CD4-positive, alpha-beta T cell (primary cell): ENCODE data around the gene ARID1B. TPM values are rescaled to one million over a fixed set of nuclear protein-coding genes. Genes with fewer than 3 reads are reported as not detected.

Experiments
- ATAC-seq: fragments of 200-7000 bp; cut with Tn5 transposase; one replicate; pipeline ENCODE4 v1.10.0; 2022; ENCODE audit warnings: mild to moderate bottlenecking; ENCODE audit not compliant: poor library complexity
- CTCF ChIA-PET: fragments of 350-600 bp; sonication (Branson Sonifier 250); formaldehyde crosslinking; loops from one replicate; lab custom pipeline; 2021; ENCODE audit warnings: antibody characterized with exemption, inconsistent platforms; lab: Charles Lee
- POLR2A ChIA-PET: fragments of 350-600 bp; sonication (Branson Sonifier 250); formaldehyde crosslinking; loops from one replicate; lab custom pipeline; 2021; ENCODE audit warnings: antibody characterized with exemption, inconsistent platforms; lab: Charles Lee
- DNase-seq, 14 experiments: peaks; one replicate each; pipeline ENCODE4 v3.0.0-alpha.2; 2013 to 2020; ENCODE audit warnings: mixed read lengths in 2 of 14
- H3K27ac ChIP-seq, 2 donors: one replicate each; pipeline versions ENCODE4 v1.5.1 to v1.7.0; 2013; ENCODE audit warnings: low read length in 2 of 2, low read depth in 1 of 2, mild to moderate bottlenecking in 1 of 2
- H3K27me3 ChIP-seq, 2 experiments: 1 replicate in 1 of 2; 2 replicates in 1 of 2; pipeline versions ENCODE4 v1.6.1 to v1.7.0; 2013; ENCODE audit warnings: low read length in 2 of 2, control low read depth in 1 of 2, mild to moderate bottlenecking in 1 of 2, moderate library complexity in 1 of 2; ENCODE audit not compliant: insufficient read depth in 2 of 2, control insufficient read depth in 1 of 2
- H3K36me3 ChIP-seq: one replicate; pipeline ENCODE4 v1.6.1; 2013; ENCODE audit warnings: low read length, control low read depth; ENCODE audit not compliant: insufficient read depth
- H3K4me1 ChIP-seq: one replicate; pipeline ENCODE4 v1.6.1; 2013; ENCODE audit warnings: low read length, control low read depth; ENCODE audit not compliant: insufficient read depth
- H3K4me3 ChIP-seq: one replicate; pipeline ENCODE4 v1.5.1; 2013; ENCODE audit warnings: mild to moderate bottlenecking, low read length, moderate library complexity
- H3K9me3 ChIP-seq, 2 experiments: 1 replicate in 1 of 2; 2 replicates in 1 of 2; pipeline versions ENCODE4 v1.6.1 to v1.7.0; 2013; ENCODE audit warnings: low read length in 2 of 2, mild to moderate bottlenecking in 2 of 2, control low read depth in 1 of 2, moderate library complexity in 1 of 2; ENCODE audit not compliant: control insufficient read depth in 1 of 2, insufficient read depth in 1 of 2
- H3K27ac Mint-ChIP-seq: one replicate; pipeline ENCODE4 v1.8.0; 2020; ENCODE audit warnings: mixed read lengths
- H3K27me3 Mint-ChIP-seq: one replicate; pipeline ENCODE4 v1.8.0; 2021; ENCODE audit warnings: mixed read lengths
- H3K36me3 Mint-ChIP-seq: one replicate; pipeline ENCODE4 v1.8.0; 2021; ENCODE audit warnings: low read depth, mixed read lengths
- H3K4me1 Mint-ChIP-seq: one replicate; pipeline ENCODE4 v1.8.0; 2021; ENCODE audit warnings: low read depth, mixed read lengths
- H3K4me3 Mint-ChIP-seq: one replicate; pipeline ENCODE4 v1.8.0; 2020; ENCODE audit warnings: mild to moderate bottlenecking, mixed read lengths
- H3K9me3 Mint-ChIP-seq: one replicate; pipeline ENCODE4 v1.8.0; 2020; ENCODE audit warnings: mixed read lengths
- CTCF ChIP-seq: fragments of 200-600 bp; IDR thresholded peaks from one replicate; pipeline ENCODE4 v1.8.0; 2022; ENCODE audit warnings: antibody characterized with exemption, mild to moderate bottlenecking
- intact Hi-C, 2 experiments: fragments of 100-400 bp; cut with DNase I in 1 of 2; cut with micrococcal nuclease in 1 of 2; formaldehyde crosslinking; loops; one replicate each; pipeline versions ENCODE4 v1.15.1 to v1.9.0; 2023 to 2025; cut with DNase I, micrococcal nuclease
- total RNA-seq, 174 experiments: library from RNA in 2 of 174; stranded (reverse) in 2 of 174; gene quantifications; one replicate each; pipeline ENCODE4 v1.2.3 and lab custom pipeline; 2021 to 2026

ARID1B gene
- total RNA-seq, 2 experiments from 2014 or later: 120 to 125 TPM

- intact Hi-C loops: no loop called here
- H3K27me3 ChIP-seq: no peaks in the 10 kb centered on the region
- no peak overlapping the region for H3K27ac ChIP-seq
- DNase-seq: no peak
- Mint-ChIP-seq H3K4me3 (no peak overlapping the region), H3K9me3 (no peaks in the 10 kb centered on the region), H3K4me1 (peaks cover 85% of the 10 kb centered on the region), H3K27me3 (no peaks in the 10 kb centered on the region), H3K36me3 (peaks cover 19% of the 10 kb centered on the region), H3K27ac (no peak overlapping the region)
- ChIA-PET POLR2A (no interaction called here), CTCF (no interaction called here)
- no peak overlapping the region for H3K4me3 ChIP-seq
- no peak for ATAC-seq
- no peaks in the 10 kb centered on the region for H3K9me3 ChIP-seq
- peaks cover 15% of the 10 kb centered on the region for H3K4me1 ChIP-seq
- peaks cover 5% of the 10 kb centered on the region for H3K36me3 ChIP-seq
- no peak for TF ChIP-seq CTCF
Observed at GRCh38 chr6:156931283-156931682, 154.1 kb downstream of the ARID1B start.

- Histone ChIP-seq H3K36me3 (peaks cover 5% of the 10 kb centered on the region), H3K27me3 (no peaks in the 10 kb centered on the region), H3K9me3 (no peaks in the 10 kb centered on the region), H3K4me3 (no peak overlapping the region), H3K27ac (no peak overlapping the region), H3K4me1 (peaks cover 6% of the 10 kb centered on the region)
- Mint-ChIP-seq H3K4me3 (no peak overlapping the region), H3K36me3 (peaks cover 30% of the 10 kb centered on the region), H3K9me3 (no peaks in the 10 kb centered on the region), H3K27me3 (no peaks in the 10 kb centered on the region), H3K4me1 (peaks cover 82% of the 10 kb centered on the region), H3K27ac (peak overlapping the region; percentile 13)
- CTCF ChIA-PET: interaction anchor here (0.5 to 1.2 kb wide), 4 partner anchors 11 to 191 kb away, joined by 3 to 4 read pairs (median 3); no protein-coding TSS in a partner anchor
- intact Hi-C loops: no loop called here
- no peak for DNase-seq
- TF ChIP-seq CTCF: no peak
- POLR2A ChIA-PET: interaction anchor here (0.7 to 1.2 kb wide), 2 partner anchors 148 to 157 kb away, joined by 3 to 4 read pairs; partner anchors contain the start of gene ARID1B
- ATAC-seq: no peak
Observed at GRCh38 chr6:156933201-156934068, 156.3 kb downstream of the ARID1B start.

GRCh38 chr6:156934069-156934460 is 156.9 kb downstream of the ARID1B start:
- Histone ChIP-seq H3K4me1 (peaks cover 6% of the 10 kb centered on the region), H3K27ac (no peak overlapping the region), H3K4me3 (no peak overlapping the region), H3K27me3 (no peaks in the 10 kb centered on the region), H3K36me3 (peaks cover 5% of the 10 kb centered on the region), H3K9me3 (no peaks in the 10 kb centered on the region)
- no peaks in the 10 kb centered on the region for H3K9me3 Mint-ChIP-seq
- intact Hi-C loops: no loop called here
- TF ChIP-seq CTCF: no peak
- peaks cover 82% of the 10 kb centered on the region for H3K4me1 Mint-ChIP-seq
- no peak for DNase-seq
- CTCF ChIA-PET: interaction anchor here (0.7 to 1.2 kb wide), 3 partner anchors 12 to 15 kb away, joined by 3 to 4 read pairs (median 4); no protein-coding TSS in a partner anchor
- peak overlapping the region; percentile 23 for H3K27ac Mint-ChIP-seq
- POLR2A ChIA-PET: interaction anchor here (1.2 kb wide), 1 partner anchor 157 kb away, joined by 4 read pairs; the partner anchor contains the start of gene ARID1B
- peaks cover 27% of the 10 kb centered on the region for H3K36me3 Mint-ChIP-seq
- no peak overlapping the region for H3K4me3 Mint-ChIP-seq
- no peaks in the 10 kb centered on the region for H3K27me3 Mint-ChIP-seq
- ATAC-seq: no peak
